Measurements from ENCODE around the gene BRIX1.
"Not testable (repeated sequence)": the region's sequence is repeated elsewhere in the genome, so short reads cannot be mapped to it uniquely, and the experiment has no call there.

Gene BRIX1

GRCh38 chr5:34968258-34968657 is 52.7 kb downstream of the BRIX1 start:
- DNase-seq (ENCODE audit: low read depth), result no peak

GRCh38 chr5:34970552-34970951 is 55.0 kb downstream of the BRIX1 start:
- no peak for DNase-seq (ENCODE audit: low read depth)

- not testable (repeated sequence) for DNase-seq (ENCODE audit: low read depth)
These were observed 56.1 kb downstream of the BRIX1 start for GRCh38 chr5:34971655-34972054.

Data from ELR (cell line).